K562 (cell line): ENCODE results near the gene GTPBP2. TPM values are rescaled to one million over a fixed set of nuclear protein-coding genes. Genes with fewer than 3 reads are reported as not detected.

Experiments
- ARHGAP35 ChIP-seq: fragments of 450-650 bp; IDR thresholded peaks from 2 replicates; pipeline ENCODE4 v1.6.1; 2018; ENCODE audit not compliant: partially characterized antibody
- BCL6 ChIP-seq: fragments of 250-450 bp; sonication (Bioruptor Pico); IDR thresholded peaks from 2 replicates; pipeline ENCODE4 v1.4.0; 2020
- BRF1 ChIP-seq: IDR thresholded peaks from 3 replicates; pipeline ENCODE4 v1.6.1; 2011; ENCODE audit warnings: borderline replicate concordance, mild to moderate bottlenecking; ENCODE audit not compliant: insufficient read length; ENCODE audit errors: extremely low read depth
- DDX20 ChIP-seq: fragments of 450-650 bp; IDR thresholded peaks from 2 replicates; pipeline ENCODE4 v1.6.1; 2016; ENCODE audit warnings: missing genetic modification characterization, low read depth, mild to moderate bottlenecking, missing compliant biosample characterization, moderate library complexity
- FOXP1 ChIP-seq: sonication (generic); formaldehyde crosslinking; IDR thresholded peaks from 2 replicates; pipeline ENCODE4 v1.8.0; 2022; ENCODE audit warnings: mild to moderate bottlenecking, missing genetic modification reagents
- HMGN3 ChIP-seq: IDR thresholded peaks from 2 replicates; pipeline ENCODE4 v1.6.1; 2011; ENCODE audit warnings: borderline replicate concordance, low read depth, mild to moderate bottlenecking, mixed read lengths, low read length; ENCODE audit not compliant: insufficient read length; ENCODE audit errors: extremely low read depth
- MXD1 ChIP-seq: fragments of 250-450 bp; sonication (Bioruptor Pico); IDR thresholded peaks from 2 replicates; pipeline ENCODE4 v1.8.0; 2021; ENCODE audit warnings: borderline replicate concordance, mild to moderate bottlenecking, moderate library complexity; ENCODE audit not compliant: poor library complexity, severe bottlenecking
- ZNF280B ChIP-seq: fragments of 250-450 bp; sonication (Bioruptor Pico); IDR thresholded peaks from 2 replicates; pipeline ENCODE4 v1.5.1; 2021; ENCODE audit warnings: mild to moderate bottlenecking
- polyA plus RNA-seq, 8 experiments: library from polyadenylated mRNA; depleted of rRNA in 4 of 8; stranded (reverse) in 5 of 8; unstranded in 3 of 8; fragments of >200 nt; fragmentation: Nextera tagmentation in 2 of 8; fragmentation: Illumina TruSeq in 1 of 8; extraction: Ambion mirVana in 2 of 8; extraction: Trizol in 1 of 8; gene quantifications; 2 replicates each; pipeline versions ENCODE4 v1.2.1 to v1.2.3, GENCODE V29; 2011 to 2014; ENCODE audit warnings: inconsistent platforms in 1 of 8, missing spikeins in 1 of 8
- total RNA-seq, 7 experiments: library from RNA; depleted of rRNA in 6 of 7; stranded (reverse); fragments of >200 nt in 6 of 7; fragmentation: Illumina TruSeq in 2 of 7; extraction: Trizol in 2 of 7; gene quantifications; 2 replicates each; pipeline versions ENCODE4 v1.2.1 to v1.2.3, GENCODE V29; 2011 to 2021; ENCODE audit warnings: low replicate concordance in 1 of 7

The GTPBP2 gene
- total and polyA plus RNA-seq, 9 of the 15 experiments (the other 6 are each of a cell fraction or from before 2014, with no cell fraction given) = 48.4 to 196 (median 111) TPM

- TF ChIP-seq MXD1 (CRISPR knock-in tag) (no peak), BRF1 (no peak), ARHGAP35 (no peak), FOXP1 (CRISPR knock-in tag) (peak; percentile 88), BCL6 (CRISPR knock-in tag) (0 out of 2 replicates have a peak, but pooled peaks have one; percentile 8), HMGN3 (peak; percentile 97), DDX20 (tag) (0 out of 2 replicates have a peak, but pooled peaks have one; percentile 69), ZNF280B (CRISPR knock-in tag) (no peak)
- TF ChIP-seq, all 486 proteins: peak for 230
Observed at GRCh38 chr6:43630980-43631619, 2.0 kb upstream of the GTPBP2 start (continued).
